NCI-H460 (cell line): ENCODE results near the gene HTR2C. TPM values are rescaled to one million over a fixed set of nuclear protein-coding genes. Genes with fewer than 3 reads are reported as not detected.
"Not testable (repeated sequence)": the region's sequence is repeated elsewhere in the genome, so short reads cannot be mapped to it uniquely, and the experiment has no call there.

Experiments
- DNase-seq: peaks from one replicate; pipeline ENCODE4 v3.0.0-alpha.2; 2016; ENCODE audit warnings: low read depth; ENCODE audit errors: extremely low read depth
- polyA plus RNA-seq: library from polyadenylated mRNA; depleted of rRNA; stranded (reverse); fragments of >200 nt; gene quantifications from 2 replicates; pipeline ENCODE4 v1.2.3, GENCODE V29; 2014; cell fraction: nucleus; rRNA removed
- total RNA-seq: library from RNA; depleted of rRNA; stranded (reverse); fragments of >200 nt; shearing (Covaris generic); gene quantifications from 2 replicates; pipeline ENCODE4 v1.2.3, GENCODE V29; 2014; rRNA removed

Gene HTR2C
- not detected in 2 replicates for total RNA-seq
- not detected in 2 replicates for polyA plus RNA-seq

DNA sequence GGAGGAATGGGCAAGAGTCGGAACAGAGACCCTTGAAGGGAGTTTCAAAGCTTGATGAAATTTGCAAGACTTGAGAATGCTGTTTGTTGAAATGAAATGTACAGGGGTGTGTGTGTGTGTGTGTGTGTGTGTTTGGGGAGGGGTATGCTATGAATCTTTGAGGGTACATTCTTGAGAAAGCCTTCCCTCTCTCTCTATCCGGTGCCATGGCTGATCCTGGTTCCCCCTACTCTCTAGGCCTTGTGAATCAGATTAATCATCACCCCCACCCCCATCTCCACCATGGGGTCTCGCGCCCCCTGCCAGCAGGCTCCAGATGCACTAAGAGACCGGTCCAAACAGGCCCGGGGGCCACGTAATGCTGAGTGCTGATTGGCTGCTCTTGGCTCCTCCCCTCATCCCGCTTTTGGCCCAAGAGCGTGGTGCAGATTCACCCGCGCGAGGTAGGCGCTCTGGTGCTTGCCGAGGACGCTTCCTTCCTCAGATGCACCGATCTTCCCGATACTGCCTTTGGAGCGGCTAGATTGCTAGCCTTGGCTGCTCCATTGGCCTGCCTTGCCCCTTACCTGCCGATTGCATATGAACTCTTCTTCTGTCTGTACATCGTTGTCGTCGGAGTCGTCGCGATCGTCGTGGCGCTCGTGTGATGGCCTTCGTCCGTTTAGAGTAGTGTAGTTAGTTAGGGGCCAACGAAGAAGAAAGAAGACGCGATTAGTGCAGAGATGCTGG is at the start of gene HTR2C:
HTR2C (plus strand) TSS at position 441 of the 729 bp plus-strand sequence. CDS start 142,851 bp downstream, outside the sequence.
- DNase-seq, result no peak

- DNase-seq, result peak; percentile 4
Observed at GRCh38 chrX:114580336-114580735, 3.5 kb upstream of the HTR2C start.

DNA sequence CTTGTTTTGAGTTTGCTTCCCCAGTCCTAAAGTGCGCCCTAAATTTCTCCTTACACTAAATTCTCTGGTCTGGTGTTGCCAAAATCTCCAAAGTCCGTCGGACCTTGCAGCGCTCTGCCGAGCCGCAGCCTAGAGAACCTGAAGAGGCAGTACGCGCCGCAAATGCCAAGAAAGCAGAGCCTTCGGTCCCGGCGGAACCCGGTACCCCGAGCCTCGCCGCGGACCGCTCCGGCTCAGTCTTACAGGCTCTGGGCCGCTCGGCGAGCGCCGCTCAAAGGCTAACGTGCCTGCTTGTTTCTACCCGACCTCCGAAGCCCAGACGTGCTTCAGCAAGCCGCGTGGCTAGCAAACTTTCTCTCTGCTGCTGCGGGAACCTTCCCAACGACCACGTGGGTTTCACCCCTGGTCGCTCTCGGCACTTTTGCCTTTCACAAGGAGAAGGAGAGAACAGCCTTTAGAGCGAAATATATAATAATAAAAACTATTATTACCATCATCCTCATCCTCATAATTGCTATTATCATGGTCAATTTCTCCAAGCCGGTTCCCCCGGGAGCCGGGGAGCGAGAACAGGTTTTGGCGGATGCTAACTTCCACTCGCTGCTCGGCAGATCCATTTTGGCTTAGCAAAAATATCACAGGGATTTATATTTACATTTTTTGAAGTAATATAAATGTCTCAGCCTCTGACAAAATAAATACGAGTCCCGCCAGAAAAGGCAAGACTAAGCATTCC is 2.2 kb upstream of the HTR2C start:
- DNase-seq, result peak; percentile 8

DNA sequence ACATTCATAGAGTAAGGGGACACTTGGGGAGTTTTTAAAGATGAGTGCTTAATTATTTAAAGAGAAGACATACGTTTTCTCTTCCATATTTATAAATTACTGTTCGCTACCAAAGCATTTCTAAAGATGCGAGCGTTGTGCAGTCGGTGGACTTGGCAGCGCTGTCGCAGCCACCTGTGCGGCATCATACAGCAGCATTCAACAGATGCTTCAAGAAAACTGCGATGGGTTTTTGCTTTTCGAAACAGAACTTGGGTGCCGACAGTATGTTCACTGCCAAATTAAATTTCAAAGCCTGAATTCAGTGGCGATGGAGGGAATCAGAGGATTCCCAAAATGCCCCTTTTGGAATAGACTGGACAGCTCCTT is 1.6 kb upstream of the HTR2C start:
- DNase-seq, result no peak

GRCh38 chrX:114582698-114583395 is 1.0 kb upstream of the HTR2C start:
- no peak for DNase-seq

DNA sequence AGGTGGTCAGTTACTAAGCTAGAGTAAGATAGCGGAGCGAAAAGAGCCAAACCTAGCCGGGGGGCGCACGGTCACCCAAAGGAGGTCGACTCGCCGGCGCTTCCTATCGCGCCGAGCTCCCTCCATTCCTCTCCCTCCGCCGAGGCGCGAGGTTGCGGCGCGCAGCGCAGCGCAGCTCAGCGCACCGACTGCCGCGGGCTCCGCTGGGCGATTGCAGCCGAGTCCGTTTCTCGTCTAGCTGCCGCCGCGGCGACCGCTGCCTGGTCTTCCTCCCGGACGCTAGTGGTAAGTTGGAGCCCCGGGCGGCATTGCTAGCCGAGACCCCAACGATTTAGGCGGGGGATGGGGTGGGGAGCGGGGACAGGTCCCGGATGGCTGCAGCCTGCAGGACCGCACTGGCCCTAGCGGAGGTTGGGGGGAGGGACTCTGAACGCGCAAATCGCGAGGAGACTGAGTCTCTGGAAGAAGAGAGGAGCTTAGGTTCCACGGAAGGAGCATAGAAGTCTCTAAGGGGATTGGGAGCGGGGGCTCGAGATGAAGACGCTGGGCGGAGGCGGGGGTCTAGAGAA is 573 bp downstream of the HTR2C start:
- DNase-seq, result no peak

- no peak for DNase-seq
Observed at GRCh38 chrX:114584983-114585842, 1.3 kb downstream of the HTR2C start.

GRCh38 chrX:114591121-114591520 is 7.2 kb downstream of the HTR2C start:
- no peak for DNase-seq

GRCh38 chrX:114599305-114599704 is 15.4 kb downstream of the HTR2C start:
- no peak for DNase-seq

DNA sequence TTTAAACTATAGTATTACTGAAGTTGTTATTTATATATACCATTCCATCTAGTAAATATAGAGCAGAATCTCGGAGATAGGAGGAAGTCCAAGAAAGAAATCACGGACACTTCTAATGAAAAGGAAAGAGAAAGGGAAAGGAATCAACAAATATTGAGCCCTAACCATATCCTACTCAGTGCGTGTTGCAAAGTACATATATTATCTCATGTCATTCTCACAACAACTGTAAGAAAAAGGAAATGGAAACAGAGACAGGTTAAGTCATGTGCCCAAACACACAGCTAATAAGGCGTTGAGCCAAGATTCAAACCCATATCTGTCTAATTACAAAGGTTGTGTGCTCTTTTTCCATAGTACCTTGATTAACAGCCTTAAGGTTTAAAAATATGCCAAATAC is 16.0 kb downstream of the HTR2C start:
- no peak for DNase-seq

- not testable (repeated sequence) for DNase-seq
Observed at GRCh38 chrX:114606619-114607018, 22.7 kb downstream of the HTR2C start.

GRCh38 chrX:114611018-114611619 is 27.2 kb downstream of the HTR2C start:
- DNase-seq, result peak; percentile 36

DNA sequence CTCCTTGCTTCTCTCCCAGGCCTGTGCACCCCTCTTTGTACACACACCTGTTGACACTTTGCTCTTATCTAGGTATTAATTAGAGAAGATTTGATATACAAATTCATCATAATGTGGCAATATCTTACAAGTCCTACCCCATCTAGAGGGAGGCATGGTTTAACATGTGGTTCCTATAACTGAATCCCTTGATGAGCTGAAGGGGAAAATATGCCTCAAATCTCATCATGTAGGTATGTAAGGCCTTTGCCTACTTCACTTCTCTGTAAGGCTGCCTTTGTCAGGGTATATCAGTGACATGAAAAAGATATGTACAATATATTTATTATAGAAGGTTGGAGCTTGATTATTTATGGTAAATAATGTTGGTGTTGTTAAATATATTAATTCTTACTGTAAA is 31.9 kb downstream of the HTR2C start:
- no peak for DNase-seq

GRCh38 chrX:114619874-114620273 is 36.0 kb downstream of the HTR2C start:
- DNase-seq, result peak; percentile 5

DNA sequence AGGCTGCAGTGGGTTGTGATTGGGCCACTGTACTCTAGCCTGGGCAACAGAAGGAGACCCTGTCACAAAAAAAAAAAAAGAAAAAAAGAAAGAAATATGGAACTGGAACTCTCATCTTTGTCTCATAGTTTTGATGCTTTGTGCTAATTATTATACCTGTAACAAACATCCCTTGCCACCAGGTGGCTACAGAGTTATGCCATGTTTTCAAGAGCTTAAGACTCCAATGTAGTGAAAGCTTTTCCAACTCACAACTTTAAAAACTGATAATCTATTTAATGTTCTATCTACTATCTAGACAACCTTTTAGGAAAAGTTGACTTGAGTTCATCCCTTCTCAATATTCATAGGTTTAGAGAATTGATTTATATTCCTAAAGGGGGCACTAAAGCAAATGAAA is 42.4 kb downstream of the HTR2C start:
- DNase-seq, result peak; percentile 22

DNA sequence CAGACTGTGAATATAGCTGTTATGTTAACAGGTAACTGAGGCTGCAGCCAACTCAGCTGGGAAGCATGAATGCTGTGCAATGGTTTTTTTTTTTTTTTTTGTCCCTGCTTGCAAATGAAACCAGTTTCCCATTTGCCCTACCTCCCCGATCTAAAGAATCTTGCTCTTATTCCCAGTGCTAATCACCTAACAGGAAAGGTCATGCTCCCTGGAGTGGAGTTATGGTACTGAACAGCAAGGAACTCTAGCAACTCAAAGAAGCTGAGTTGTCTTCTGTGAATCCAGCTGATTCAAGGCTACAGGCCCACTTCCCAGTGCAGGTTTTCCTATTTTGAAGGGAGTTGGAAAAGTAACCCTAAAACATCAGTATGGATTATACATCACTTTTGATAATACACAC is 52.1 kb downstream of the HTR2C start:
- no peak for DNase-seq

- no peak for DNase-seq
Observed at GRCh38 chrX:114650351-114650750, 66.5 kb downstream of the HTR2C start.

DNA sequence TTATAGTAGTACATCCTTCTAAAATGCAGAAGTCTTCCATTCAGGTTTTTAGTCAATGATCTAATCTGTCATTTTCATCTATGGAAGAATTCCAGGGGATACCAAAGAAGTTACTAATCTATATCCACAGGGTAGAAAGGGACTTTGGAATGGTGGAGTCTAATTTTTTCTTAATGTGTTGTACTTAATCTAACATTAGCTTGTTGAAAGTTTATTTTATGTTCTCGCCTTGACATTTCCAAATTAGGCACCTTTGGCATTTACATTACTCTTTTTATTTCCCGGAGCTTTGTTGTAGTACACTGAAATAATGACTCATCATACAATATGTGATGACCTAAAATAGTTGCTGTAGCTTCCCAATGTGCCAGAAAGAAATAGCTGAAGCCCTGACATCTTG is 91.5 kb downstream of the HTR2C start:
- DNase-seq, result no peak

- not testable (repeated sequence) for DNase-seq
Observed at GRCh38 chrX:114700533-114700932, 116.6 kb downstream of the HTR2C start.

DNA sequence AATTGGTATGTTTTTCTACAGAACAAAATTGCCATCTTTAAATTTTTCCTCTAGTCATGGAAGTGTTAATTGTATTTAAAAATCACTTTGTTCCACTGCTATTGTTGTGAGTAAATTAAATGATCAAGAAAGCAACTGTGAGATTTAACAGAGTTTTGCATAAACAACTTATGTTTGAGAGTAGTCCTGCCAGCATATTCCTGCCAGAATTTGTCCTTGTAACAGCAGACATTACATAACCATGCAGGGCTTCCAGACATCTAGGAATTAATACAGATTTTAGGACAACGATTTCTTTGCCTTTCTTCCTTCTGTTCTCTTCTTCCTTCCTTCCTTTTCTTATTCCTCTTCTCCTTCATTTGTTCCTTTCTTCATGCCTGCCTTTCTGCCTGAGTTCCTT is 125.5 kb downstream of the HTR2C start:
- DNase-seq, result no peak
